DMS53 treated with DMSO at 0.1 percent for 48 hours (cell line): ENCODE results near the gene NBEAL1.
A peak's percentile ranks its signal among the peaks of the same experiment; 100 is the strongest.
"Not testable (repeated sequence)": the region's sequence is repeated elsewhere in the genome, so short reads cannot be mapped to it uniquely, and the experiment has no call there.

Experiments used
- DNase-seq: peaks from one replicate; lab custom pipeline; 2025; ENCODE audit not compliant: unreplicated experiment; lab: John Stamatoyannopoulos, UW

NBEAL1 gene

GRCh38 chr2:203014456-203015199 lies at the start of gene NBEAL1:
NBEAL1 (plus strand) TSS chr2:203014875; CDS start chr2:203016385, 1,510 bp downstream.
- DNase-seq: peak; percentile 89

DNA sequence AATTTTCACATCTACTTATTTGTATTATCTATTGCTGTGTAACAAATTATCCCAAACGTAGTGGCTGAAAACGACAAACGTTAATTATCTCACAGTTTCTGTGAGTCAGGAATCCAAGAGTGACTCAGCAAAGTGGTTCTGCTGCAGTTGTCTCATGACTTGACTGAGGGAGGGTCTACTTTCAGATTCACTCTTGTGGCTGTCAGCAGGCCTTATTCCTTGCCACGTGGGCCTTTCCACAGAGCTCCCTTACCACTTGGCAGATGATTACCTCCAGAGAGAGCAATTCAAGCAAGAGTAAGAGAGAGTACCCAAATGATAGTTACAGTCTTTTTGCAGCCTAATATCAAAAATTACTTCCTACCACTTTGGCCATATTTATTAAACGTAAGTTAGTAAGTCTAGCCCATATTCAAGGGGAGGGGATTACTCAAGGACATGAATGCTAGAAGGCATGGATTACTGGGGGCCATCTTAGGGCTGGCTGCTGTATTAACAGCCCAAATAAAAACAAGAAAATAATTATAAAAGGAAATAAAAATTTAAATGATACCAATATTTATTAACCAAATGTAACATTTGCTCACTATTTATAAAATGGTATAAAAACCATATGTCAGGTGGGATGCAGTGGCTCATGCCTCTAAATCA lies 48.7 kb upstream of the NBEAL1 start:
- DNase-seq: no peak

- DNase-seq: not testable (repeated sequence)
Measured at GRCh38 chr2:202969404-202969803, 45.3 kb upstream of the NBEAL1 start.

GRCh38 chr2:202976809-202977208 lies 37.9 kb upstream of the NBEAL1 start:
- no peak for DNase-seq

DNA sequence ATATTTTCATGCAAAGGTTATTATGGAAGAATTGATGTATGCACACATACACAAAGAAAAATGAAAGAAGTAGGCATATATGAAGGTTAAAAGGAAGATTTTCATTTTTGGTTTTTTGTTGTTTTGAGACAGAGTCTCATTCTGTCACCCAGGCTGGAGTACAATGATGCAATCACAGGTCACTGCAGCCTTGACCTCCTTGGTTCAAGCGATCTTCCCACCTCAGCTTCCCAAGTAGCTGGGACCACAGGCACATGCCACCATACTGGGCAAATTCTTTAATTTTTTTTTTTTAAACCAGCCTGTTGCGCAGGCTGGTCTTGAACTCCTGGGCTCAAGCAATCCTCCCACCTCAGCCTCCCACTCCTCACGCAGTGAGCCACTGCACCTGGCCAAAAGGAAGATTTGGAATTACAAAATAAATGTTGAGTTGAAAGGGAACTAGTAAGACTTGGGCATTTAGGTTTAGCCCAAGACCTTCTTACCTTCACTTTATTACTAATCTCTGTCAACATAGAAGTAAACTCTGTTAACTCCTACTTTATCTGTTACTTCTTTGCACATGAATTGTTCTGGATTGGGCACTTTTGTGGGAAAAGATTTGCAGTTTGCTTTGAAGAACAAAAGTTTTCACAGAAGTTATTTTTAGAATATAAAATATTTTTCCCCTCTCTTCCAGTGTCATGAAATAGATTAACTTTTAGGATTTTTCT lies 31.7 kb upstream of the NBEAL1 start:
- DNase-seq: no peak

DNA sequence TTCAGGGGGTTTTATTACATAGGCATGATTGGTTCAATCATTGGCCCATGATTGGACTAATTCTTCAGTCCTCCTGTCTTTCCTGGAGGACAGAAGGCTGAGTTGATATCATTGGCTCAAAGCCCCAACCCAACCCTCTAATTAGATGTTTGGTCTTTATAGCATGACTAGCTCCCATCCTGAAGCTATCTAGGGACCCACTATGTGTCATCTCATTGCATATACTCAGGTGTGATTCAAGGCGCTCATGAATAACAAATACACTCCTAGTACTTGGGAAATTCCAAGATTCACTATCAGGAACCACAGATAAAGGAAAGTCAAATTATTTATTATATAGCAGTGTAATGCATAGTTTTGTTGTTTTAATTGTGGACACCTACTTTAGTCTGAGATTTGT lies 24.9 kb upstream of the NBEAL1 start:
- no peak for DNase-seq

DNA sequence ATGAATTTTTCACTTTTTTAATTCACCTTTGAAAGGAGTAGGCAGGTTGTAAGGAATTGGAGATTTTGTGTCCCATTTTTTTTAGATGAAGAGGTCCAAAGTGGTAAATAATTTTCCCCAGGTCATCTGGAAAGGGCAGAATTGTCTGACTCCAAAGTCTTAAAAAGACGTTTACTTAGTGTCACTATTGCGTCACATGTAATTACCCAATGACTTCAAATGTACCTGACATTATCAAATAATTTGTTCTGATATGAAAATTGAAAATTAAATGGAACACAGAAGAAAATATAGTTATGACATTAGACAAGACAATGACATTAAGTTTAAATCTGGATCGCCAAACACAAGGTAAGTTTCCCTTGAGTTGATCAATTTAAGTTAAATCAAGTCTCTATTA lies 24.2 kb upstream of the NBEAL1 start:
- DNase-seq: no peak

DNA sequence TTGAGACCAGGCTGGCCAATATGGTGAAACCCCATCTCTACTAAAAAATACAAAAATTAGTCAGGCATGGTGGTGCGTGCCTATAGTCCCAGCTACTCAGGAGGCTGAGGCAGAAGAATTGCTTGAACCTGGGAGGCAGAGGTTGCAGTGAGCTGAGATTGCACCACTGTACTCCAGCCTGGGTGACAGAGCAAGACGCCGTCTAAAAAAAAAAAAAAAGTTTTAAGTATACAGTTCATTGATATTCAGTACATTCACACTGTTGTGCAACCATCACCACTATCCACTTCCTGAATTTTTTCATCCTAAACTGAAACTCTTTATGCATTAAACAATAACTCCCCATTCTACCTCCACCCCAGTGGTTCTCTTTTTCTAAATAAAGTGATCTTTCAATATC lies 17.6 kb upstream of the NBEAL1 start:
- DNase-seq: not testable (repeated sequence)

DNA sequence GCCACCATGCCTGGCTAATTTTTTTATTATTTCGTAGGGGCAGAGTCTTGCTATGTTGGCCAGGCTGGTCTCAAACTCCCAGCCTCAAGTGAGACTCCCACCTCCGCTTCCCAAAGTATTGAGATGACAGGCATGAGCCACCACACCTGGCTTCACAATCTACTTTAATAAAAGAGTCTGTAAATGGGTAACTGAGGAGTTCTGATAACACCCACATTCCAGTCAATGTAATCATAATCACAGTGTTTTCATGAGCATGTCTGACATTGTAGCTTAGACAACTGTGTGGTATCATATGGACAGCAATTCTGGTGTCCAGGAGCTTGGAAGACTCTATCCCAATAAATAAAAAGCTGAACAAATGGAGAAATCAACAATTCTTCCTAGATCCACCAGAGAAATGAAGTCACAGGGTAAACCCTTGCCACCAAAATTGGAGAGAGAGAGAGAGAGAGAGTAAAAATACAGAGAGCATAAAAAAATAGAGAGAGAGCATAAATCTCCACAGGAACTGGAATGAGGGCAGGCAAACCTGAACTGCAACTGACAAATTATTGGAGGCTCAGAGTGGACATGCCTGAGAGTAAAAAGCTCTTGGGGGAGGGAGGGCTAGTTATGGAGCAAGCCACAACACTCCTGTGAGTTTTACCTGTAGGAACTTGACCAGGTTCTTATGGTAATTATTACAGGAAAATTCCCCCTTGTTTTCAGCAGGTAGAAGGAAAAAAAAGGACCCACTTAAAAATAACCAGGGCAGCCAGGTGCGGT lies 12.4 kb upstream of the NBEAL1 start:
- no peak for DNase-seq

DNA sequence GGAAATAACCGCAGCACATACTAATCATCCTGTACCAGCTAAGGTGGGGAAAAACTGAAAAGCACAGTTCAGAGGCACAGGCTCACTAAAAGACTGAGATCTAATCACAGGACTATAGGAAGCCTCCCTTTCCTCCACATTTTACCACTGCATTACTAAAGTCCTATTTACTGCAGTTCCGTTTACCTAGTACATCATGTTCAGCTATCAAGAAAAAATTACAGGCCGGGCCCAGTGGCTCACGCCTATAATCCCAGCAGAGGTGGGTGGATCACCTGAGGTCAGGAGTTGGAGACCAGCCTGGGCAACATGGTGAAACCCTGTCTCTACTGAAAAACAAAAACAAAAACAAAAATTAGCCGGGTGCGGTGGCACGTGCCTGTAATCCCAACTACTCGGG lies 11.0 kb upstream of the NBEAL1 start:
- no peak for DNase-seq

- no peak for DNase-seq
Measured at GRCh38 chr2:203016716-203017115, 2.0 kb downstream of the NBEAL1 start.

DNA sequence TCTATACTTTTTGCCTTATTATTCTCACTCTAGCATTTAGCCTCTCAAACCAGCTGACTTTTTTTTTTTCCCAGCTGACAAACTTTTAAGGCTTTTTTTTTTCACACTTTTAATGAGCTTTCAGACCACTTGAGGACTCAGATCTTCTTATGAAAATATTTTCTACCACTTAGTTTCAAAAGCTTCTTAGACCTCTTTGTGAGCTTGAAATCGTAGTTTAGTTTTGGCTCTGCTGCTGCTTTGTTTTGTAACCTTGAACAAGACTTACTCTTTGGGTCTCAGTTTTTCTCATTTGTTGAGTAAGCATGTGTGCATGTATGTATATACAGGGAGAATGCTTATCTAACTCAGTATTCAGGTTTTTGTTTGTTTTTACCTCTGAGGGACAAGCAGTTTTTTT lies 3.5 kb downstream of the NBEAL1 start:
- DNase-seq: no peak

DNA sequence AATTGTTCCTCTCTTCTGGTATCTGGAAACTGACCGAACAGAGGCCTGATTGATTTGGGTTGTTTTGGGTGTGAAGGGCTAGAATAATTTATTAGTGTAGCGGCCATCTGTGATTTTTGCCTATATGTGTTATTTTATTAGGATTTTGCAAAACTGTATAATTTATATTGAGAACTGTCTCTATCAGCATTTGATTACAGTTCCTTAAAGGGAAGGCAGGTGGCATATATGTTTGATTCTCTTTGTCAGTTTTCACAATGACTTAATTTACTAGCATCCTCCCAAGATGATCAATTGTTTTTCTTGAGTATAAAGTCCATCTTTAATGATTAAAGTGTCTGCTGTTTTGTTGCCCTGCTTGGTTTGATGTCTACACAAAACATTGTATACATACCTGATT lies 4.5 kb downstream of the NBEAL1 start:
- no peak for DNase-seq

DNA sequence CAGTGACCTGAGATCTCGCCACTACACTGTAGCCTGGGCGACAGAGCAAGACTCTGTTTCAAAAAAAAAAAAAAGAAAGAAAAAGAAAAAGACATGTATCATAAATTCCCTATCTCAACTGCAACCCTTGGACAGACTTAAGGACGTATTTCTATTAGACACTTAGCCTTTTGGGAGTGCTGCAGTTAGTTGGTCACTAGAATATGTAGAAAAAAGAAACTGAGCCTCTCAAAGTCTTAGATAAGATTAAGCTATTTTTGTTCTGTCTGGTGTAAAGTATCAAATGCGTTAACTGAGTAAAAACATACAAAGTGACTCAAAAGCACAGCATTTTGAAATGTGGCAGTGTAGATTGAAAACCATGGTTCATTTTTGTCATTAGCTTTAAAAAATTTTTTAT lies 7.3 kb downstream of the NBEAL1 start:
- no peak for DNase-seq

- DNase-seq: no peak
Measured at GRCh38 chr2:203022751-203023150, 8.1 kb downstream of the NBEAL1 start.

GRCh38 chr2:203025592-203025991 lies 10.9 kb downstream of the NBEAL1 start:
- DNase-seq: no peak

DNA sequence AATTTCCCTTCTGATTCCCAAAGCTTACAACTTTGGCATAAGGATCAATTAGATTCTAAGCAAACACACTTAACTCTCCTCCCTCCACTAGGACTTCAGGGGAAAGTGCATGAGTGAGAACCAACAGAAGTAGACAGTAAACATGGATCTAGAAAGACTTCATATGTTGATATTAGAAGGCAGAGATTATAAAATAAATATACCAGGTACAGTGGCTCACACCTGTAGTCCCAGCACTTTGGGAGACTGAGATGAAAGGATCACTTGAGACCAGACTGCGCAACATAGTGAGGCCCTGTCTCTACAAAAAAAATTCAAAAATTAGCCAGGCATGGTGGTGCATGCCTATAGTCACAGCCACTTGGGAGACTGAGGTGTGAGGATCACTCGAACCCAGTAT lies 15.9 kb downstream of the NBEAL1 start:
- no peak for DNase-seq

DNA sequence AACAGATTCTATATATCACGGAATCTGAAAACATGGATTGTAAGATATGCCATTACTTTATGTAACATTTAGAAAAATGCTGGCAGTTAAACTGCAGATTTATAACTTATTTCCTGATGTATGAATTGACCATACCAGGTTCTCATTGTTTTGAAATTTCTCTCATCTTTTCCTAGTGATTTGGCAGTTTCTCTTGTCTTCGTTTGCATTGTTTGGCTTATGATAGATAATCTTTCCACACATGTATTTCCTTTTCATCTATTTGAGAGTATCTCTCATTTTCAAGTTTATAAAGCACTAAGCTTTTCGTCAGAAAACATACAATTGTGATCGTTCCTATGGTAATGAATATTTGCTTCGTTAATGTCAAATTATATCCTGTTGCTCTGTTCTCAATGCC lies 16.3 kb downstream of the NBEAL1 start:
- DNase-seq: no peak

DNA sequence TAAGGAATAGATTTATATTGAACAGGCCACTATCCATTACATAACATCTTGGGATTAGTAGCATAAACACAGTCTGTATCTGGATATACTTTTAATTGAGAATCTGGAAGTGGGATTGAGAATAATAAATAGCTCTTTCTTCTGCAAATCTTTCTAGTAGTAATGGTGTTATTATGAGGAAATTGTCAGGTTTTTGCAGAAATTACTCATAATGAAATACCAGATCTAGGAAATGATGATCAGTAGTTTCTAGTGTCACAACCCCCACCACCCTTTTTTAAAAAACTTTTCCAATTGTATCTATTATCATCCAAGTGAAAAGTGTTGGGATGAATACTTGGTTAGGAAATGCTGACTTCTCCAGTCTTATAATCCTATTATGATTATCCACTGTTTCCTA lies 18.7 kb downstream of the NBEAL1 start:
- DNase-seq: no peak

- DNase-seq: no peak
Measured at GRCh38 chr2:203035879-203036470, 21.3 kb downstream of the NBEAL1 start.

GRCh38 chr2:203037026-203037425 lies 22.4 kb downstream of the NBEAL1 start:
- no peak for DNase-seq
